Cardiac muscle cell (in vitro differentiated cells and primary cell): ENCODE measurements around the gene FAM81A. TPM values are rescaled to one million over a fixed set of nuclear protein-coding genes. Genes with fewer than 3 reads are reported as not detected.

Experiments used
- DNase-seq, 2 donors: peaks; one replicate each; pipeline versions ENCODE4 v3.0.0 to v3.0.0-alpha.2; 2010 to 2017; ENCODE audit warnings: low read depth in 1 of 2, low spot score in 1 of 2
- H3K27ac ChIP-seq: fragments of 200-600 bp; sonication (generic); 2 replicates; pipeline ENCODE4 v1.5.1; 2016
- H3K27me3 ChIP-seq: fragments of 200-600 bp; sonication (generic); 2 replicates; pipeline ENCODE4 v1.6.0; 2016; ENCODE audit warnings: control low read depth
- H3K36me3 ChIP-seq: fragments of 200-600 bp; sonication (generic); 2 replicates; pipeline ENCODE4 v1.5.1; 2016; ENCODE audit warnings: control low read depth
- H3K4me1 ChIP-seq: fragments of 200-600 bp; sonication (generic); 2 replicates; pipeline ENCODE4 v1.8.1; 2017; ENCODE audit warnings: low read depth, mild to moderate bottlenecking, mixed run types
- H3K4me3 ChIP-seq: fragments of 200-600 bp; sonication (generic); 2 replicates; pipeline ENCODE4 v1.5.1; 2016; ENCODE audit warnings: mild to moderate bottlenecking
- H3K9me3 ChIP-seq: fragments of 200-600 bp; sonication (generic); 2 replicates; pipeline ENCODE4 v1.5.1; 2017; ENCODE audit warnings: low read depth, mild to moderate bottlenecking, control low read depth
- polyA plus RNA-seq: library from polyadenylated mRNA; unstranded; fragments of >200 nt; fragmentation: Nextera tagmentation; extraction: Ambion mirVana; gene quantifications from 2 replicates; pipeline ENCODE4 v1.2.1, GENCODE V29; 2016
- total RNA-seq: library from RNA; depleted of rRNA; stranded (reverse); fragments of >200 nt; gene quantifications from 2 replicates; pipeline ENCODE4 v1.2.3, GENCODE V29; 2016
- TF ChIP-seq, protein P1 (sequence below): IDR thresholded peaks from 2 replicates; pipeline ENCODE4 v1.5.1; 2012; ENCODE audit warnings: low read depth, mild to moderate bottlenecking, low read length

FAM81A gene
- total and polyA plus RNA-seq, 2 experiments from 2014 or later: 1.8 to 5.1 TPM

DNA sequence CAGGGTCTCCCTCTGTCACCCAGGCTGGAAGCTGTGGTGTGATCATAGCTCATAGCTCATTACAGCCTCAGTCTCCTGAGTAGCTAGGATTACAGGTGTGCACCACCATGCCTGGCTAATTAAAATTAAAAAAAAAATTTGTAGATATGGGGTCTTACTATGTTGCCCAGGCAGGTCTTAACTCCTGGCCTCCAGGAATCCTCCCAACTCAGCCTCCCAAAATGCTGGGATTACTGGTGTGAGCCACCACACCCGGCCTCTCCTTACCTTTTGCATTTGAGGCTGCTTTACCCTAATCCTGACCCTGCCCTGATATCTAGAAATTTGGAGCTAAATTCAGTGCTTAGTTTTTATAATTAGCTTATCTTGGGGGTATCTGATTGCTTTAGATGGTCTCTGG is 90.4 kb downstream of the FAM81A start:
- Histone ChIP-seq H3K4me1 (no peaks in the 10 kb centered on the region), H3K9me3 (no peaks in the 10 kb centered on the region), H3K4me3 (no peak overlapping the region), H3K36me3 (no peaks in the 10 kb centered on the region), H3K27me3 (peaks cover 6% of the 10 kb centered on the region), H3K27ac (no peak overlapping the region)
- DNase-seq: no peak
- TF ChIP-seq, protein P1, sequence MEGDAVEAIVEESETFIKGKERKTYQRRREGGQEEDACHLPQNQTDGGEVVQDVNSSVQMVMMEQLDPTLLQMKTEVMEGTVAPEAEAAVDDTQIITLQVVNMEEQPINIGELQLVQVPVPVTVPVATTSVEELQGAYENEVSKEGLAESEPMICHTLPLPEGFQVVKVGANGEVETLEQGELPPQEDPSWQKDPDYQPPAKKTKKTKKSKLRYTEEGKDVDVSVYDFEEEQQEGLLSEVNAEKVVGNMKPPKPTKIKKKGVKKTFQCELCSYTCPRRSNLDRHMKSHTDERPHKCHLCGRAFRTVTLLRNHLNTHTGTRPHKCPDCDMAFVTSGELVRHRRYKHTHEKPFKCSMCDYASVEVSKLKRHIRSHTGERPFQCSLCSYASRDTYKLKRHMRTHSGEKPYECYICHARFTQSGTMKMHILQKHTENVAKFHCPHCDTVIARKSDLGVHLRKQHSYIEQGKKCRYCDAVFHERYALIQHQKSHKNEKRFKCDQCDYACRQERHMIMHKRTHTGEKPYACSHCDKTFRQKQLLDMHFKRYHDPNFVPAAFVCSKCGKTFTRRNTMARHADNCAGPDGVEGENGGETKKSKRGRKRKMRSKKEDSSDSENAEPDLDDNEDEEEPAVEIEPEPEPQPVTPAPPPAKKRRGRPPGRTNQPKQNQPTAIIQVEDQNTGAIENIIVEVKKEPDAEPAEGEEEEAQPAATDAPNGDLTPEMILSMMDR: no peak

DNA sequence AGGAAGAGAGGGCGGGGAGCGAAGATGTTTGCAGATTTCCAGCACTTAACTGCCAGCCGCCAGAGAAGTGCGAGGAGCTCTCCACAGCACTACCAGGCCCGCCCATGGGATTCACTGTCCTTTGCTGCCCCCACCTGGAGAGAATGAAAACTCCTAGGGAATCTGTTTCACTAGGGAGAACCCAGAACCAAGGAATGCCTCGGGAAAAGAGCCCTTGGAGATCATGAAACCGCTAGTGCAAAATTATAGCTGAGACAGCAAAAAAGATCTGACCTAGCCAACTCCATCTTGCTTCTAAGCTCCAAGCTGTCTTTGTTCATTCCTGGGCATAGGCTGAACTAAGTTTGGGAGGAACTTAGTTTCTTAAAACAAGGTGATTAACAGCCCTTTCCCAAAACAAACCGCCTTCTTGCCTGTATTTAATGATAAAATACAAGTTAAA is 91.0 kb downstream of the FAM81A start:
- no peak overlapping the region for H3K27ac ChIP-seq
- H3K36me3 ChIP-seq: no peaks in the 10 kb centered on the region
- no peaks in the 10 kb centered on the region for H3K9me3 ChIP-seq
- peaks cover 6% of the 10 kb centered on the region for H3K27me3 ChIP-seq
- DNase-seq: peak; percentile 91 to 92
- TF ChIP-seq, protein P1: peak; percentile 81
- H3K4me3 ChIP-seq: no peak overlapping the region
- no peaks in the 10 kb centered on the region for H3K4me1 ChIP-seq

DNA sequence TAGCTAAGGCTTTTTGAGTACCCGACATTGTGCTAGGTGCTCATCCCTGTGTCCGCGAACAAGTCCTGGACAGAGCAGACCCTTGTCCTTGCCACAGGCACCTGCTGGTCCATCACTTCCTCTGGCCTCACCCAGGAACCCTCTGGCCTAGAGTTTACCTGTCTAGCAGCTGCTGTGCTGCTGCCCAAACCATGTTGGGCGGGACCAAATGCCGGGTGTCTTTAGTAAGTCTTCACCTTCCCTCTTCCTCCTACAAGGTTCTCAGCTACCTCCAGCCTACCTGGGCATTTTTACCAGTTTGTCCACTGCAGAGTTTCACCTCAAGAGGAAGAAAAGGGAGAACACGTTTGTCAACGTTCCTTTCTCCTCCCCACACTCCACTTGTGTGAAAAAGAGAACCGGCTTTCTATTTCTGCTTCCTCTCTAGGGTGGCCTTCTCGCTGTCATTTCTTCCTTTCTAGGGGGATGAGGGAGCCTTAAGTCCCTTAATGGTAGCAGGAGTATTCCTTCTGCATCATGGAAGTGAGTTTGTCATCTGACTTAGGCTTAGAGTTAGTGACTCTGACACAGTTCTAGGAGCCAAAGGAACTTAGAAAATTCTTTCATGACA is 93.2 kb downstream of the FAM81A start:
- Histone ChIP-seq H3K27me3 (peaks cover 6% of the 10 kb centered on the region), H3K4me3 (no peak overlapping the region), H3K4me1 (no peaks in the 10 kb centered on the region), H3K9me3 (no peaks in the 10 kb centered on the region), H3K27ac (no peak overlapping the region), H3K36me3 (no peaks in the 10 kb centered on the region)
- no peak for DNase-seq
- TF ChIP-seq, protein P1: no peak

DNA sequence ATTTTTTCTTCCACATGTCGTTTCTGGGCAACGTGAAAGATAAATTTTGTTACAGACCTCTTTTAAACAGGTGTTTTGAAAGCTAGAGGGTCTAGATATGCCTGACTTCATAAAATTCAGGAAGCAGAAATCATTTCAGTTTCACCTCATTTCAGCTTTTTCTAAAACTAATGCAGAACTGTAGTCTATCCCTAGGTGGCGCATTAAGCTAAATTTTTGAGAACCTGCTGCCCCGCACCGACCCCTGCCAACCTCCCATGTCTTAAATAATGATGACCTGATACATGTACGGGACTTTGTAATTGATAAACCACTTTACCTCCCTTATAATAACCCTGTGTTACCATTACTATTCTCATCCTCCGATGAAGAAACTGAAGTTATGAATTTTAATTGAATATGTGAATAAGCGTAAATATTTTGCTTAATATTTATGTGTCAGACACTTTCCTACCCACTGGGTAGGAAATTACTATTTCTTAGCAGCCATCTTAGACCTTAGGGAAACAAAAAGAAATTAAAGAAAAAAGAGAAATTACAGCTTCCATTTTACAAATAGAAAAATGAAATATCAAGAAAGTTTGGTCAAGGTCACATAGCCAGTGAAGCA is 94.9 kb downstream of the FAM81A start:
- Histone ChIP-seq H3K4me3 (no peak overlapping the region), H3K27me3 (peaks cover 6% of the 10 kb centered on the region), H3K27ac (no peak overlapping the region), H3K36me3 (no peaks in the 10 kb centered on the region), H3K4me1 (no peaks in the 10 kb centered on the region), H3K9me3 (no peaks in the 10 kb centered on the region)
- DNase-seq: peak; percentile 54 to 64
- TF ChIP-seq, protein P1: peak; percentile 69

DNA sequence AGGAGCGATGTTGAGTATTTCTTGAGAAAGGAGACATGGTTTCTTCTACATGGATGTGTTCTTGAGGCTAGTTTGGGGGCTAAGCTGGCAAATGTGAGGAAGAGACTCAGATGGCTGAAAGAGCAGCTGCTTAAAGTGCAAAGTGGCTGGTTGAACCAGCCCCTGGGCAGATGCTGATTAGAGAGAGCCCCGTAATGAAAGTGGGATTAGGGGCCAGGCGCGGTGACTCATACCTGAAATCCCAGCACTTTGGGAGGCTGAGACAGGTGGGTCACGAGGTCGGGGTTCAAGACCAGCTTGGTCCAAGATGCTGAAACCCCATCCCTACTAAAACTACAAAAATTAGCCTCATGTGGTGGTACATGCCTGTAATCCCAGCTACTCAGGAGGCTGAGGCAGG is 98.6 kb downstream of the FAM81A start:
- TF ChIP-seq, protein P1: no peak
- DNase-seq: no peak
- no peaks in the 10 kb centered on the region for H3K9me3 ChIP-seq
- peaks cover 2% of the 10 kb centered on the region for H3K27me3 ChIP-seq
- H3K4me1 ChIP-seq: no peaks in the 10 kb centered on the region
- no peak overlapping the region for H3K27ac ChIP-seq
- no peaks in the 10 kb centered on the region for H3K36me3 ChIP-seq
- no peak overlapping the region for H3K4me3 ChIP-seq
